PFSK-1 (cell line): ENCODE measurements around the gene CASK.

Experiments
- FOXP2 ChIP-seq: optimal IDR thresholded peaks from 2 replicates; pipeline ENCODE3; 2011; ENCODE audit warnings: borderline replicate concordance, control low read depth, inconsistent platforms; ENCODE audit not compliant: insufficient read depth; ENCODE audit errors: extremely low read length, extremely low read depth
- POLR2AphosphoS5 ChIP-seq: IDR thresholded peaks from 2 replicates; pipeline ENCODE4 v1.6.1; 2012; ENCODE audit warnings: low read depth, mild to moderate bottlenecking, control low read depth, low read length, moderate library complexity
- TAF1 ChIP-seq: IDR thresholded peaks from 2 replicates; pipeline ENCODE4 v1.6.1; 2012; ENCODE audit warnings: low read length, control low read depth, borderline replicate concordance; ENCODE audit not compliant: insufficient read depth
- TF ChIP-seq, protein P1 (sequence below), 2 experiments: IDR thresholded peaks; 2 replicates each; pipeline versions ENCODE4 v1.6.1 to v1.8.0; 2011 to 2012; ENCODE audit warnings: low read depth in 2 of 2, low read length in 2 of 2, control low read depth in 1 of 2, inconsistent platforms in 1 of 2, mild to moderate bottlenecking in 1 of 2, moderate library complexity in 1 of 2; ENCODE audit not compliant: insufficient read depth in 1 of 2

DNA sequence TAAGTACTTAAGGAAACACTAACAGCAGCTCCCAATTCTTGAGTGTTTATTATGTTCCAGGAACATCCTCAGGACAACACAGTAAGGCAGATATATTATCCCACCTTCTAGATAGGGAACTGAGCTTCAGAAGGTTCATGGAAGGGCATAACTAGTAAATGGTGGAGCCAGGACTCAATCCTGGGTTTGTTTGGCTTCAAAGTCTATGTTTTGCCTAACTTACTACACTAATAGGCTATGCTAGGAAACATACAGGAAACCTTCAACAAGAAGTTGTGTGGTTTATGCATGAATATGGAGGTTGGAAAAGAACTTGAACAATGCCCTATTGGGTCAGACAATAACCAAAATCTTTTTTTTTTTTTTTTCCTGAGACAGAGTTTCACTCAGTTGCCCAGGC, 307.1 kb downstream of the CASK start:
- no peak for TF ChIP-seq POLR2AphosphoS5
- TF ChIP-seq, protein P1, sequence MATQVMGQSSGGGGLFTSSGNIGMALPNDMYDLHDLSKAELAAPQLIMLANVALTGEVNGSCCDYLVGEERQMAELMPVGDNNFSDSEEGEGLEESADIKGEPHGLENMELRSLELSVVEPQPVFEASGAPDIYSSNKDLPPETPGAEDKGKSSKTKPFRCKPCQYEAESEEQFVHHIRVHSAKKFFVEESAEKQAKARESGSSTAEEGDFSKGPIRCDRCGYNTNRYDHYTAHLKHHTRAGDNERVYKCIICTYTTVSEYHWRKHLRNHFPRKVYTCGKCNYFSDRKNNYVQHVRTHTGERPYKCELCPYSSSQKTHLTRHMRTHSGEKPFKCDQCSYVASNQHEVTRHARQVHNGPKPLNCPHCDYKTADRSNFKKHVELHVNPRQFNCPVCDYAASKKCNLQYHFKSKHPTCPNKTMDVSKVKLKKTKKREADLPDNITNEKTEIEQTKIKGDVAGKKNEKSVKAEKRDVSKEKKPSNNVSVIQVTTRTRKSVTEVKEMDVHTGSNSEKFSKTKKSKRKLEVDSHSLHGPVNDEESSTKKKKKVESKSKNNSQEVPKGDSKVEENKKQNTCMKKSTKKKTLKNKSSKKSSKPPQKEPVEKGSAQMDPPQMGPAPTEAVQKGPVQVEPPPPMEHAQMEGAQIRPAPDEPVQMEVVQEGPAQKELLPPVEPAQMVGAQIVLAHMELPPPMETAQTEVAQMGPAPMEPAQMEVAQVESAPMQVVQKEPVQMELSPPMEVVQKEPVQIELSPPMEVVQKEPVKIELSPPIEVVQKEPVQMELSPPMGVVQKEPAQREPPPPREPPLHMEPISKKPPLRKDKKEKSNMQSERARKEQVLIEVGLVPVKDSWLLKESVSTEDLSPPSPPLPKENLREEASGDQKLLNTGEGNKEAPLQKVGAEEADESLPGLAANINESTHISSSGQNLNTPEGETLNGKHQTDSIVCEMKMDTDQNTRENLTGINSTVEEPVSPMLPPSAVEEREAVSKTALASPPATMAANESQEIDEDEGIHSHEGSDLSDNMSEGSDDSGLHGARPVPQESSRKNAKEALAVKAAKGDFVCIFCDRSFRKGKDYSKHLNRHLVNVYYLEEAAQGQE (IDR thresholded peaks at IDR 0.05; ENCODE audit: insufficient read depth in 1 of 2, low read depth in 2 of 2, low read length in 2 of 2) = no peak
- no peak for TF ChIP-seq TAF1
- TF ChIP-seq FOXP2 = no peak
